ENCODE results near the gene MRM3.
"Not testable (repeated sequence)": the region's sequence is repeated elsewhere in the genome, so short reads cannot be mapped to it uniquely, and the experiment has no call there.

Gene MRM3

GRCh38 chr17:781805-782731, at the start of gene MRM3, which contains the start of gene GLOD4:
TSS of gene MRM3 (plus strand) at chr17:782353. CDS start at chr17:782379, 26 bp downstream.
TSS of gene GLOD4 (minus strand) at chr17:782280. CDS start at chr17:782255, 25 bp downstream.
- peak; percentile 93 for DNase-seq

GRCh38 chr17:732902-733720, 49.0 kb upstream of the MRM3 start:
- peak; percentile 36 for DNase-seq

- no peak for DNase-seq
Observed at GRCh38 chr17:733743-734142, 48.4 kb upstream of the MRM3 start.

- no peak for DNase-seq
Observed at GRCh38 chr17:737561-738113, 44.5 kb upstream of the MRM3 start.

GRCh38 chr17:740240-741017, 41.7 kb upstream of the MRM3 start:
- peak; percentile 17 for DNase-seq

- no peak for DNase-seq
Observed at GRCh38 chr17:742147-742793, 39.9 kb upstream of the MRM3 start.

- no peak for DNase-seq
Observed at GRCh38 chr17:743139-743538, 39.0 kb upstream of the MRM3 start.

GRCh38 chr17:744937-745336, 37.2 kb upstream of the MRM3 start:
- no peak for DNase-seq

GRCh38 chr17:745406-745805, 36.7 kb upstream of the MRM3 start:
- DNase-seq, result no peak

GRCh38 chr17:746181-746580, 36.0 kb upstream of the MRM3 start:
- no peak for DNase-seq

- no peak for DNase-seq
Observed at GRCh38 chr17:746783-747629, 35.1 kb upstream of the MRM3 start.

- not testable (repeated sequence) for DNase-seq
Observed at GRCh38 chr17:748604-749003, 33.5 kb upstream of the MRM3 start.

GRCh38 chr17:749359-749758, 32.8 kb upstream of the MRM3 start:
- not testable (repeated sequence) for DNase-seq

- no peak for DNase-seq
Observed at GRCh38 chr17:750431-751037, 31.6 kb upstream of the MRM3 start.

- DNase-seq, result peak; percentile 53
Observed at GRCh38 chr17:751269-752001, 30.7 kb upstream of the MRM3 start.

GRCh38 chr17:752002-752619, 30.0 kb upstream of the MRM3 start, which contains the start of gene GEMIN4:
TSS of gene GEMIN4 (minus strand) at chr17:752264. CDS start at chr17:752142, 122 bp downstream.
- peak; percentile 98 for DNase-seq

GRCh38 chr17:752620-753219, 29.4 kb upstream of the MRM3 start:
- DNase-seq, result peak; percentile 50

GRCh38 chr17:753418-753817, 28.7 kb upstream of the MRM3 start:
- DNase-seq, result no peak

All from stimulated activated CD4-positive, alpha-beta T cell treated with anti-CD3 and anti-CD28 coated beads, Interleukin-4, amount 100 ng/mL, for 24 hours (primary cell).